ENCODE results near the gene BCAR1.

GRCh38 chr16:75226550-75227360 lies 24.7 kb downstream of the BCAR1 start:
- no peak for TF ChIP-seq CTCF (IDR thresholded peaks at IDR 0.05; ENCODE audit: low read depth, low read length)
- no peak for TF ChIP-seq POLR2A (IDR thresholded peaks at IDR 0.05; ENCODE audit: extremely low read depth, insufficient read length)
- no peak for TF ChIP-seq MYC (IDR thresholded peaks at IDR 0.05; ENCODE audit: low read depth, low read length)
